Left ventricle myocardium inferior (tissue), 1 donor: ENCODE data around the gene CAPS2. TPM values are rescaled to one million over a fixed set of nuclear protein-coding genes. Genes with fewer than 3 reads are reported as not detected.

Experiments used
- DNase-seq: peaks from one replicate; pipeline ENCODE4 v3.0.0-alpha.2; 2020
- H3K27ac ChIP-seq: fragments of 200-600 bp; replicated peaks from 2 replicates; pipeline ENCODE4 v1.8.0; 2021
- H3K27me3 ChIP-seq: fragments of 200-600 bp; 2 replicates; pipeline ENCODE4 v1.8.0; 2021; ENCODE audit warnings: low read depth
- H3K36me3 ChIP-seq: fragments of 200-600 bp; 2 replicates; pipeline ENCODE4 v1.8.0; 2021
- H3K4me1 ChIP-seq: fragments of 200-600 bp; 2 replicates; pipeline ENCODE4 v1.8.0; 2021
- H3K4me3 ChIP-seq: fragments of 200-600 bp; 2 replicates; pipeline ENCODE4 v1.8.0; 2021; ENCODE audit warnings: mild to moderate bottlenecking, moderate library complexity
- H3K9me3 ChIP-seq: fragments of 200-600 bp; replicated peaks from 2 replicates; pipeline ENCODE4 v1.8.0; 2021
- CTCF ChIP-seq: fragments of 200-600 bp; IDR thresholded peaks from 2 replicates; pipeline ENCODE4 v1.8.0; 2021; ENCODE audit warnings: antibody characterized with exemption, mild to moderate bottlenecking, borderline replicate concordance
- intact Hi-C: fragments of 100-400 bp; cut with micrococcal nuclease; formaldehyde crosslinking; loops from one replicate; pipeline ENCODE4 v1.11.0; 2022
- total RNA-seq: library from RNA; stranded (reverse); fragmentation: NEBNext Ultra II Directional; extraction: Animal tissue kit (Norgen Biotek cat#: 25700); gene quantifications from one replicate; pipeline ENCODE4 v1.2.1, GENCODE V29; 2021
- donor health status: DM: no; HTN: yes; CAD: no; lungs with severe emphysema.

The CAPS2 gene
- total RNA-seq, 1 donor from 2014 or later: 13.4 TPM

- Histone ChIP-seq H3K27me3 (no peaks in the 10 kb centered on the region), H3K4me1 (no peaks in the 10 kb centered on the region), H3K9me3 (peaks cover 35% of the 10 kb centered on the region), H3K27ac (no peak overlapping the region), H3K4me3 (no peak overlapping the region), H3K36me3 (no peaks in the 10 kb centered on the region)
- no peak for TF ChIP-seq CTCF
- DNase-seq: no peak
- intact Hi-C loops: no loop called here
Measured at GRCh38 chr12:75239987-75240386, 90.1 kb downstream of the CAPS2 start.

GRCh38 chr12:75236206-75236605 lies 93.9 kb downstream of the CAPS2 start:
- DNase-seq: no peak
- TF ChIP-seq CTCF: no peak
- Histone ChIP-seq H3K27me3 (no peaks in the 10 kb centered on the region), H3K36me3 (no peaks in the 10 kb centered on the region), H3K9me3 (peaks cover 36% of the 10 kb centered on the region), H3K4me3 (no peak overlapping the region), H3K27ac (no peak overlapping the region), H3K4me1 (no peaks in the 10 kb centered on the region)
- intact Hi-C loops: no loop called here

- DNase-seq: no peak
- intact Hi-C loops: no loop called here
- no peaks in the 10 kb centered on the region for H3K36me3 ChIP-seq
- H3K9me3 ChIP-seq: peaks cover 21% of the 10 kb centered on the region
- no peak for TF ChIP-seq CTCF
- no peak overlapping the region for H3K4me3 ChIP-seq
- no peaks in the 10 kb centered on the region for H3K27me3 ChIP-seq
- no peak overlapping the region for H3K27ac ChIP-seq
- H3K4me1 ChIP-seq: no peaks in the 10 kb centered on the region
Measured at GRCh38 chr12:75227132-75227531, 103.0 kb downstream of the CAPS2 start.

Other genes with a start within 250 kb of the CAPS2 start
- gene KCNC2, start 120.5 kb downstream of the CAPS2 start, total RNA-seq: not detected
- not detected for gene GLIPR1L1, start 4.3 kb upstream of the CAPS2 start, total RNA-seq
- 1.5 TPM for gene GLIPR1L2, start 60.8 kb upstream of the CAPS2 start, total RNA-seq
- 7.0 TPM for gene GLIPR1, start 150.4 kb upstream of the CAPS2 start, total RNA-seq
- gene KRR1, start 181.3 kb upstream of the CAPS2 start, total RNA-seq: 32.7 TPM